PC-9 (cell line): ENCODE data around the gene PRUNE2.

Experiments
- CTCF ChIP-seq: fragments of 200-600 bp; sonication (generic); conservative IDR thresholded peaks from 2 replicates; pipeline ENCODE4 v1.6.1; 2017; ENCODE audit warnings: mixed run types, antibody characterized with exemption, mild to moderate bottlenecking, moderate library complexity
- EZH2 ChIP-seq: fragments of 200-600 bp; sonication (generic); IDR thresholded peaks from 2 replicates; pipeline ENCODE4 v1.8.0; 2017; ENCODE audit warnings: antibody characterized with exemption, low read depth

- TF ChIP-seq CTCF (no peak), EZH2 (no peak)
Measured at GRCh38 chr9:76600007-76600615, 305.8 kb downstream of the PRUNE2 start.
